Measurements from ENCODE around the gene PEPD.

The PEPD gene

DNA sequence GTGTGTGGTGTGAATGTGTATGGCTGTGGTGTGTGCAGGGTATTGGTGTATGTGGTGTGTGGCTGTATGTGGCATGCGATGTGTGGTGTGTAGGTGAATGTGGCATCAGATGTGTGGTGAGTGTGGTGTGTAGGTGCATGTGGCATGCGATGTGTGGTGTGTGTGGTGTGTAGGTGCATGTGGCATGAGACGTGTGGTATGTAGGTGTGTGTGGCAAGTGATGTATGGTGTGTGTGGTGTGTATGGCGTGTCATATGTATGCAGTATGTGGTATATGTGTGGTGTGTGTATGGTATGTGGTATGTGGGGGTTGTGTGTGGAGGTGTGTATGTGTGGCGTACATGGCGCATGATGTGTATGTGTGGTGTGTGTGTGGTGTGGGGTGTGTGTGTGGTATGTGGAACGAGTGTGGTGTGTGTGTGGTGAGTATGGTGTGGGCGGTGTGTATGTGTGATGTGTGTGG is 63.4 kb downstream of the PEPD start:
- DNase-seq (ENCODE audit: low read depth): no peak

GRCh38 chr19:33456845-33457220 is 64.8 kb downstream of the PEPD start:
- DNase-seq (ENCODE audit: low read depth): no peak

- no peak for DNase-seq (ENCODE audit: low read depth)
Measured at GRCh38 chr19:33456076-33456844, 65.3 kb downstream of the PEPD start.

GRCh38 chr19:33453265-33453664 is 68.3 kb downstream of the PEPD start:
- DNase-seq (ENCODE audit: low read depth): no peak

GRCh38 chr19:33450689-33451088 is 70.9 kb downstream of the PEPD start:
- no peak for DNase-seq (ENCODE audit: low read depth)

- DNase-seq (ENCODE audit: low read depth): no peak
Measured at GRCh38 chr19:33449799-33450198, 71.8 kb downstream of the PEPD start.

DNA sequence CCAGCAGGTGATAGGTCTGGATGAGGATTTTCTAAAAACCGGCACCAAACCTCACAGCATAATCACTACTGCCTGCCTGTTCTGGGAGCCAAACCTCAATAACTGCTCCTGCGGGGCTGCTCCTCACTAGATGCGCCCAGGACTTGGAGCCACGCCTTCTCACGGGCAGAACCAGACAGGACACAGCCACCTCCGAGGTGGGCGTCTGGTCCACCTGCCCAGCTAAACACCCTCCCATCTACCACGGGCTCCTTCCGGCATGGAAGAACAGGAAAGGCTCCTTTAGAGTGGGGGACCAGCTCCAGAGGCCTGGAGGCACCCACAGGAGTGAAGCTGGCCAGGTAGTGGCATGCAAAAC is 73.5 kb downstream of the PEPD start:
- no peak for DNase-seq (ENCODE audit: low read depth)

- no peak for DNase-seq (ENCODE audit: low read depth)
Measured at GRCh38 chr19:33447336-33448158, 74.0 kb downstream of the PEPD start.

DNA sequence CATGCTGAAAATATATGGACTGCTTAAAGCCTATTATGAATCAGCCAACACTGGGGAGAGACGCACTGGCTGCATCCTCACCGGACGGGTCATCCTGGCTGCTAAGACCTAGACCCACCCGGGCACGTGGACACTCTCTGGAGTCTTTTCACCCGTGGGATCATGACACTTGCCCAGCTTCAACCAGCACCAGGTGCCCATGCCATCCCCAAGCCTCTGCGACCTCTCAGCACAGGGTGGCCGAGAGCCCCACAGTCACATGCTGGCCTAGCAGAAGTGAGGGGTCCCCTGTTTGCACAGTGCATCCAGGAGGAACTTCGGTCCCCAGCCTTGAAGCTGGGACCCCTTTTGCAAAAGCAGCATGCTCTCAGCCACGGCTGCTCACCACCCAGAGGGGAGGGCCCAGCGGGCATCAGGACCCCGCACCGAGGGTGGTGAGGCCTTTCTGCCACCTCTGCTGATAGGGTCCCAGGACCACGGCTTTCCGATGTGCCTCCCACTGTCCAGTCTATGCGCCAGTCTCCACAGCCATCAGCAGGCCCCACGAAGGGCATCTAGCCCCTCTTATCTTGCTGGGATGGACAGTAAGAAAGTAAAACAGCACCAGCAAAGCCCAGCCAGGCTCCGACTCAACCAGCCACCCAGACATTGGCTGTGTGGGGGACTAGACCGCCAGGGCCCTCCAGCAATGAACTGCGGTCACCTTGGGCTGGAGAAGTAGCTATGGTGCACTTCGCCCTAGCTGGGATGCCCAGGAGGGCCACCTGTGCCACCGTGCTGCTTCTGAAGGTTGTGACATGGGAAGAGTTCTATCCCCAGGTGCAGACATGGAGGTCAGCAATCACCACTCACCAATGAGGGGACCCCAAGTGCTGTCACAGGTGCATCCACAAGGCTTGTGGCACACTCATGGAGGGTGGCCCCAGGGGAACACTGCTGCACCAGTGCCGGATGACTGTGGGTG is 75.0 kb downstream of the PEPD start:
- no peak for DNase-seq (ENCODE audit: low read depth)

DNA sequence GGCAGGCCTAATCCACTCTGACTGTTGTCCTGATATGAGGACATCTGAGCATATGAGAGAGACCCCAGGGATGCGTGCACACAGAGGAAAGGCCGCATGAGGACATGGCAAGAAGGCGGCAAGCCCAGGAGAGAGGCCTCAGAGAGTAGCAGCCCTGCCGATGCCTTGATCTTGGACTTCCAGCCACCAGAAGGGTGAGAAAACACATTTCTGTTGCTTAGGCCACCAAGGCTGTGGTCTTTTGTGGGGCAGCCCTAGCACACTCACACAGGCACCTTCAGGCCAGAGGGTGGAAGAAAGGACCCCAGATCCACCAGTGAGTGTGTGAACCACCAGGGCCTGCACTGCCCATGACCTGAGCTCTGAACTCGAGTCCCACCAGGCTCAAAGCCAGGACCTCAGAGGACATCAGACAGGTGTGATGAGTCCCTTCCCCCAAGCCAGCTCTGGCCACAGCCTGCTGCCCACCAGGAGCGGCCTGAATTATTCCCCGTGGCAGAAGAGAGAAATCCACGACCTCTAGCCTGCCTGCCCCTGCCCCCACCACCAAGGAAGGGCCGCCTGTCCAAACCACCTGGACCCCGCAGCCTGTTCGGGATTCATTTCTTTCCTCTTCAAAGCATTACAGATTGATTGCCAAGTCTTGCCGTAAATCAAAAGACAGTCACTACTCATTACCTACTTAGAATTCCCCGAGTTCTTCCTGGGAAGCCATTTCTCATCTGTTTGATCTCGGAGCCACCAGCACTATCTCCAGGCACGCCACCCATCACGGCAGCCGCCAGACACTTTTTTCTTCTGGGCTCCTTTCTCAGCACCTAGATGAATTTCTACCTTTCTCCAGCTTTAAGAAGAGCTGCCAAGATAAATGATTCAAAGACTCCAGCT is 75.9 kb downstream of the PEPD start:
- DNase-seq (ENCODE audit: low read depth): no peak

GRCh38 chr19:33444562-33445441 is 76.8 kb downstream of the PEPD start:
- DNase-seq (ENCODE audit: low read depth): no peak

GRCh38 chr19:33443638-33444561 is 77.7 kb downstream of the PEPD start:
- no peak for DNase-seq (ENCODE audit: low read depth)

- no peak for DNase-seq (ENCODE audit: low read depth)
Measured at GRCh38 chr19:33442706-33443105, 78.9 kb downstream of the PEPD start.

GRCh38 chr19:33441828-33442227 is 79.8 kb downstream of the PEPD start:
- DNase-seq (ENCODE audit: low read depth): no peak

- DNase-seq (ENCODE audit: low read depth): no peak
Measured at GRCh38 chr19:33441277-33441699, 80.3 kb downstream of the PEPD start.

GRCh38 chr19:33440682-33441081 is 80.9 kb downstream of the PEPD start:
- no peak for DNase-seq (ENCODE audit: low read depth)

GRCh38 chr19:33440241-33440640 is 81.3 kb downstream of the PEPD start:
- DNase-seq (ENCODE audit: low read depth): no peak

- DNase-seq (ENCODE audit: low read depth): no peak
Measured at GRCh38 chr19:33438987-33439781, 82.4 kb downstream of the PEPD start.

Measured in fibroblast of the conjunctiva (primary cell).